HepG2 (cell line): ENCODE results near the gene SMARCA4. TPM values are rescaled to one million over a fixed set of nuclear protein-coding genes. Genes with fewer than 3 reads are reported as not detected.

Experiments
- ATRX ChIP-seq: sonication (generic); formaldehyde crosslinking; IDR thresholded peaks from 2 replicates; pipeline ENCODE4 v1.4.0; 2020; ENCODE audit warnings: missing genetic modification reagents, borderline replicate concordance
- ELF4 ChIP-seq: sonication (generic); formaldehyde crosslinking; IDR thresholded peaks from 2 replicates; pipeline ENCODE4 v1.5.0; 2020; ENCODE audit warnings: missing genetic modification reagents, mild to moderate bottlenecking, moderate library complexity, borderline replicate concordance
- FOXA1 ChIP-seq, 2 experiments: fragments of 450-650 bp in 1 of 2; sonication (generic) in 1 of 2; formaldehyde crosslinking in 1 of 2; IDR thresholded peaks; 2 replicates each; pipeline versions ENCODE4 v1.4.0 to v1.6.1; 2016 to 2020; ENCODE audit warnings: missing genetic modification reagents in 1 of 2
- HNRNPUL1 ChIP-seq: fragments of 200-400 bp; formaldehyde crosslinking; IDR thresholded peaks from 2 replicates; pipeline ENCODE4 v1.6.1; 2017; ENCODE audit warnings: low read depth, mild to moderate bottlenecking, low read length, moderate library complexity
- MAZ ChIP-seq, 2 experiments: sonication (generic) in 1 of 2; formaldehyde crosslinking in 1 of 2; IDR thresholded peaks; 2 replicates each; pipeline versions ENCODE4 v1.5.0 to v1.6.1; 2012 to 2020; ENCODE audit warnings: low read depth in 2 of 2, mild to moderate bottlenecking in 2 of 2, borderline replicate concordance in 1 of 2, improper control_type of control experiment in 1 of 2, low read length in 1 of 2, missing genetic modification reagents in 1 of 2, moderate library complexity in 1 of 2
- MED8 ChIP-seq: sonication (generic); formaldehyde crosslinking; IDR thresholded peaks from 2 replicates; pipeline ENCODE4 v1.8.1; 2023; ENCODE audit warnings: mild to moderate bottlenecking, missing genetic modification reagents; ENCODE audit not compliant: insufficient replicate concordance
- NFRKB ChIP-seq: fragments of 450-650 bp; IDR thresholded peaks from 2 replicates; pipeline ENCODE4 v1.6.1; 2017
- PAX8 ChIP-seq: sonication (generic); formaldehyde crosslinking; IDR thresholded peaks from 2 replicates; pipeline ENCODE4 v1.8.0; 2022; ENCODE audit warnings: mild to moderate bottlenecking, missing genetic modification reagents, borderline replicate concordance
- PHF20 ChIP-seq: sonication (generic); formaldehyde crosslinking; IDR thresholded peaks from 2 replicates; pipeline ENCODE4 v1.5.0; 2020; ENCODE audit warnings: mild to moderate bottlenecking, missing genetic modification reagents
- SCMH1 ChIP-seq: sonication (generic); formaldehyde crosslinking; IDR thresholded peaks from 2 replicates; pipeline ENCODE4 v1.9.0; 2021; ENCODE audit warnings: missing genetic modification reagents, mild to moderate bottlenecking, borderline replicate concordance
- SIN3B ChIP-seq: fragments of 150-350 bp; IDR thresholded peaks from 2 replicates; pipeline ENCODE4 v1.6.1; 2014; ENCODE audit warnings: low read length
- ZFP82 ChIP-seq: sonication (generic); formaldehyde crosslinking; IDR thresholded peaks from 2 replicates; pipeline ENCODE4 v1.5.1; 2020; ENCODE audit warnings: mild to moderate bottlenecking, missing genetic modification reagents, borderline replicate concordance
- ZNF224 ChIP-seq: sonication (generic); formaldehyde crosslinking; IDR thresholded peaks from 2 replicates; pipeline ENCODE4 v1.5.0; 2020; ENCODE audit warnings: mild to moderate bottlenecking, missing genetic modification reagents
- ZNF235 ChIP-seq: sonication (generic); formaldehyde crosslinking; IDR thresholded peaks from 2 replicates; pipeline ENCODE4 v1.8.1; 2023; ENCODE audit warnings: mild to moderate bottlenecking, missing genetic modification reagents, borderline replicate concordance
- ZNF557 ChIP-seq: sonication (generic); formaldehyde crosslinking; IDR thresholded peaks from 2 replicates; pipeline ENCODE4 v1.4.0; 2020; ENCODE audit warnings: missing genetic modification reagents
- ZNF562 ChIP-seq: sonication (generic); formaldehyde crosslinking; IDR thresholded peaks from 2 replicates; pipeline ENCODE4 v1.8.0; 2022; ENCODE audit warnings: missing genetic modification reagents, borderline replicate concordance
- polyA plus RNA-seq, 8 experiments: library from polyadenylated mRNA; depleted of rRNA in 3 of 8; stranded (reverse) in 7 of 8; unstranded in 1 of 8; fragments of >200 nt; fragmentation: Illumina TruSeq in 4 of 8; extraction: Trizol in 4 of 8; gene quantifications; 2 replicates each; pipeline versions ENCODE4 v1.2.1 to v1.2.3, GENCODE V29; 2011 to 2016; ENCODE audit warnings: low read depth in 4 of 8, missing spikeins in 1 of 8, mixed read lengths in 1 of 8; ENCODE audit not compliant: insufficient read depth in 1 of 8
- total RNA-seq, 5 experiments: library from RNA; depleted of rRNA; stranded (reverse); fragments of >200 nt; fragmentation: Illumina TruSeq; extraction: Trizol; gene quantifications; 2 replicates each; pipeline ENCODE4 v1.2.3, GENCODE V29; 2016; ENCODE audit warnings: low read depth in 1 of 5
- TF ChIP-seq, protein P1 (sequence below): sonication (generic); formaldehyde crosslinking; IDR thresholded peaks from 2 replicates; pipeline ENCODE4 v1.9.0; 2021; ENCODE audit warnings: mild to moderate bottlenecking, missing genetic modification reagents
- TF ChIP-seq, protein P2 (sequence below): sonication (generic); formaldehyde crosslinking; IDR thresholded peaks from 2 replicates; pipeline ENCODE4 v1.4.0; 2020; ENCODE audit warnings: missing genetic modification reagents

SMARCA4 gene
- total and polyA plus RNA-seq, 2 of the 13 experiments (the other 11 are each of a cell fraction or from before 2014, with no cell fraction given) = 25.4 to 45.9 TPM

DNA sequence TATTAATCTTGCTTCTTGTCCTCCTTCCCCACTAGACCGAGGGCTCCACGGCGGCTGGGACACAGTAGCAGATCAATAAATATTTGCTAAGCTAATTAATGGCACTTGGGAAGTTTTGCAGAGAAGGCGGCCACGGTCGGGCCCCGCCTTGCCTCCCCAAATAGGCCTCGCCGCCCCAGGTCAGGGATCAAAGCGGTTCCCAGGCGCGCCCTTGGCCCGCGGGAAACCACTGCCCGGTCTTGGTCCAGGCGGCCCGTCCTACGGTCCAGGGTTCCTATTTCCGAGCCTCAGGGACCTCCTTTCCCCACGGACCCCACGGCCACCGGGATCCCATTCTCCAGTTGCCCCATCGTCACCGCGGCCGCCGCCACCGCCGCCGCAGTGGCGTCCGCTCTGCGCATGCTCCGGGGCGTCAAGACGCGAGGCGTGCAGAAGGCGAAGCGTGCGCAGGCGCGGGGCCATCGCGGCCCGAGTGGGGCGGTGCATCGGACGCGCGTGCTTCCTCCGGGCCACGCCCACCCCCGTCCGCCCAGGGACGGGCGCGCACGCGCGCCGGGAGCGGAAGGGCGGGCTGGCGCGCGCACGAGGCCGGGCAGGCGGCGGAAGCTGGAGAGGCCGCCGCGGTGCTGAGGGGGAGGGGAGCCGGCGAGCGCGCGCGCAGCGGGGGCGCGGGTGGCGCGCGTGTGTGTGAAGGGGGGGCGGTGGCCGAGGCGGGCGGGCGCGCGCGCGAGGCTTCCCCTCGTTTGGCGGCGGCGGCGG, at the start of gene SMARCA4 (continued):
- no peak for TF ChIP-seq ZNF562
- TF ChIP-seq FOXA1 (IDR thresholded peaks at IDR 0.05) = no peak
- TF ChIP-seq FOXA1 (CRISPR knock-in tag; IDR thresholded peaks at IDR 0.05) = no peak
- no peak for TF ChIP-seq ELF4 (CRISPR knock-in tag)
- TF ChIP-seq MAZ (IDR thresholded peaks at IDR 0.05; ENCODE audit: borderline replicate concordance, low read depth, low read length) = 0 out of 2 replicates have a peak, but pooled peaks have one; percentile 60
- peak; percentile 91 for TF ChIP-seq MAZ (CRISPR knock-in tag; IDR thresholded peaks at IDR 0.05; ENCODE audit: low read depth)
- no peak for TF ChIP-seq NFRKB
- TF ChIP-seq SCMH1 = no peak
- peak; percentile 60 for TF ChIP-seq MED8 (CRISPR knock-in tag)
- peak; percentile 26; the same call in 1 of the 2 replicates for TF ChIP-seq PAX8
- no peak for TF ChIP-seq ZNF557
- TF ChIP-seq HNRNPUL1 = no peak
- peak; percentile 75; the same call in 1 of the 2 replicates for TF ChIP-seq PHF20 (CRISPR knock-in tag)
- TF ChIP-seq ZFP82 (CRISPR knock-in tag) = no peak
- peak; percentile 71; the same call in 1 of the 2 replicates for TF ChIP-seq ZNF235 (CRISPR knock-in tag)
- TF ChIP-seq ATRX = no peak
- TF ChIP-seq, protein P1, sequence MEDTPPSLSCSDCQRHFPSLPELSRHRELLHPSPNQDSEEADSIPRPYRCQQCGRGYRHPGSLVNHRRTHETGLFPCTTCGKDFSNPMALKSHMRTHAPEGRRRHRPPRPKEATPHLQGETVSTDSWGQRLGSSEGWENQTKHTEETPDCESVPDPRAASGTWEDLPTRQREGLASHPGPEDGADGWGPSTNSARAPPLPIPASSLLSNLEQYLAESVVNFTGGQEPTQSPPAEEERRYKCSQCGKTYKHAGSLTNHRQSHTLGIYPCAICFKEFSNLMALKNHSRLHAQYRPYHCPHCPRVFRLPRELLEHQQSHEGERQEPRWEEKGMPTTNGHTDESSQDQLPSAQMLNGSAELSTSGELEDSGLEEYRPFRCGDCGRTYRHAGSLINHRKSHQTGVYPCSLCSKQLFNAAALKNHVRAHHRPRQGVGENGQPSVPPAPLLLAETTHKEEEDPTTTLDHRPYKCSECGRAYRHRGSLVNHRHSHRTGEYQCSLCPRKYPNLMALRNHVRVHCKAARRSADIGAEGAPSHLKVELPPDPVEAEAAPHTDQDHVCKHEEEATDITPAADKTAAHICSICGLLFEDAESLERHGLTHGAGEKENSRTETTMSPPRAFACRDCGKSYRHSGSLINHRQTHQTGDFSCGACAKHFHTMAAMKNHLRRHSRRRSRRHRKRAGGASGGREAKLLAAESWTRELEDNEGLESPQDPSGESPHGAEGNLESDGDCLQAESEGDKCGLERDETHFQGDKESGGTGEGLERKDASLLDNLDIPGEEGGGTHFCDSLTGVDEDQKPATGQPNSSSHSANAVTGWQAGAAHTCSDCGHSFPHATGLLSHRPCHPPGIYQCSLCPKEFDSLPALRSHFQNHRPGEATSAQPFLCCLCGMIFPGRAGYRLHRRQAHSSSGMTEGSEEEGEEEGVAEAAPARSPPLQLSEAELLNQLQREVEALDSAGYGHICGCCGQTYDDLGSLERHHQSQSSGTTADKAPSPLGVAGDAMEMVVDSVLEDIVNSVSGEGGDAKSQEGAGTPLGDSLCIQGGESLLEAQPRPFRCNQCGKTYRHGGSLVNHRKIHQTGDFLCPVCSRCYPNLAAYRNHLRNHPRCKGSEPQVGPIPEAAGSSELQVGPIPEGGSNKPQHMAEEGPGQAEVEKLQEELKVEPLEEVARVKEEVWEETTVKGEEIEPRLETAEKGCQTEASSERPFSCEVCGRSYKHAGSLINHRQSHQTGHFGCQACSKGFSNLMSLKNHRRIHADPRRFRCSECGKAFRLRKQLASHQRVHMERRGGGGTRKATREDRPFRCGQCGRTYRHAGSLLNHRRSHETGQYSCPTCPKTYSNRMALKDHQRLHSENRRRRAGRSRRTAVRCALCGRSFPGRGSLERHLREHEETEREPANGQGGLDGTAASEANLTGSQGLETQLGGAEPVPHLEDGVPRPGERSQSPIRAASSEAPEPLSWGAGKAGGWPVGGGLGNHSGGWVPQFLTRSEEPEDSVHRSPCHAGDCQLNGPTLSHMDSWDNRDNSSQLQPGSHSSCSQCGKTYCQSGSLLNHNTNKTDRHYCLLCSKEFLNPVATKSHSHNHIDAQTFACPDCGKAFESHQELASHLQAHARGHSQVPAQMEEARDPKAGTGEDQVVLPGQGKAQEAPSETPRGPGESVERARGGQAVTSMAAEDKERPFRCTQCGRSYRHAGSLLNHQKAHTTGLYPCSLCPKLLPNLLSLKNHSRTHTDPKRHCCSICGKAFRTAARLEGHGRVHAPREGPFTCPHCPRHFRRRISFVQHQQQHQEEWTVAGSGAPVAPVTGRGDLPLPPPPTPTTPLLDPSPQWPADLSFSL = no peak
- TF ChIP-seq SIN3B = no peak
- 0 out of 2 replicates have a peak, but pooled peaks have one; percentile 5 for TF ChIP-seq ZNF224
- TF ChIP-seq, protein P2, sequence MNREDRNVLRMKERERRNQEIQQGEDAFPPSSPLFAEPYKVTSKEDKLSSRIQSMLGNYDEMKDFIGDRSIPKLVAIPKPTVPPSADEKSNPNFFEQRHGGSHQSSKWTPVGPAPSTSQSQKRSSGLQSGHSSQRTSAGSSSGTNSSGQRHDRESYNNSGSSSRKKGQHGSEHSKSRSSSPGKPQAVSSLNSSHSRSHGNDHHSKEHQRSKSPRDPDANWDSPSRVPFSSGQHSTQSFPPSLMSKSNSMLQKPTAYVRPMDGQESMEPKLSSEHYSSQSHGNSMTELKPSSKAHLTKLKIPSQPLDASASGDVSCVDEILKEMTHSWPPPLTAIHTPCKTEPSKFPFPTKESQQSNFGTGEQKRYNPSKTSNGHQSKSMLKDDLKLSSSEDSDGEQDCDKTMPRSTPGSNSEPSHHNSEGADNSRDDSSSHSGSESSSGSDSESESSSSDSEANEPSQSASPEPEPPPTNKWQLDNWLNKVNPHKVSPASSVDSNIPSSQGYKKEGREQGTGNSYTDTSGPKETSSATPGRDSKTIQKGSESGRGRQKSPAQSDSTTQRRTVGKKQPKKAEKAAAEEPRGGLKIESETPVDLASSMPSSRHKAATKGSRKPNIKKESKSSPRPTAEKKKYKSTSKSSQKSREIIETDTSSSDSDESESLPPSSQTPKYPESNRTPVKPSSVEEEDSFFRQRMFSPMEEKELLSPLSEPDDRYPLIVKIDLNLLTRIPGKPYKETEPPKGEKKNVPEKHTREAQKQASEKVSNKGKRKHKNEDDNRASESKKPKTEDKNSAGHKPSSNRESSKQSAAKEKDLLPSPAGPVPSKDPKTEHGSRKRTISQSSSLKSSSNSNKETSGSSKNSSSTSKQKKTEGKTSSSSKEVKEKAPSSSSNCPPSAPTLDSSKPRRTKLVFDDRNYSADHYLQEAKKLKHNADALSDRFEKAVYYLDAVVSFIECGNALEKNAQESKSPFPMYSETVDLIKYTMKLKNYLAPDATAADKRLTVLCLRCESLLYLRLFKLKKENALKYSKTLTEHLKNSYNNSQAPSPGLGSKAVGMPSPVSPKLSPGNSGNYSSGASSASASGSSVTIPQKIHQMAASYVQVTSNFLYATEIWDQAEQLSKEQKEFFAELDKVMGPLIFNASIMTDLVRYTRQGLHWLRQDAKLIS (CRISPR knock-in tag) = peak; percentile 48; the same call in 1 of the 2 replicates
